HG03520 (cell line): ENCODE measurements around the gene EEIG1.

Experiments
- ATAC-seq: cut with Tn5 transposase; IDR thresholded peaks from one replicate; pipeline ENCODE4 v1.9.1; 2021; ENCODE audit warnings: mild to moderate bottlenecking, moderate library complexity; ENCODE audit not compliant: unreplicated experiment

Gene EEIG1

GRCh38 chr9:127961155-127961490 is 19.7 kb downstream of the EEIG1 start:
- no peak for ATAC-seq

- no peak for ATAC-seq
These were observed 20.2 kb downstream of the EEIG1 start for GRCh38 chr9:127960410-127961154.

GRCh38 chr9:127959841-127960409 is 20.9 kb downstream of the EEIG1 start:
- ATAC-seq = no peak

DNA sequence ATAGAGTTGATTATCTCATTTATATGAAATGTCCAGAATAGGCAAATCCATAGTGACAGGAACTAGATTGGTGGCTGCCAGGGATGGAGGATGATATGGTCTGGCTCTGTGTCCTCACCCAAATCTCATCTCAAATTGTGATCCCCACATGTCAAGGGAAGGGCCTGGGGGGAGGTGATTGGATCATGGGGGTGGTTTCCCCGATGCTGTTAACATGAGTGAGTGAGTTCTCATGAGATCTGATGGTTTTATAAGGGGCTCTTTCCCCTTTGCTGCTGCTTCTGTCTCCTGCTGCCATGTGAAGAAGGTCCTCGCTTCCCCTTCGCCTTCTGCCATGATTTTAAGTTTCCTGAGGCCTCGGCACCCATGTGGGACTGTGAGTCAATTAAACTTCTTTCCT is 21.4 kb downstream of the EEIG1 start:
- no peak for ATAC-seq

DNA sequence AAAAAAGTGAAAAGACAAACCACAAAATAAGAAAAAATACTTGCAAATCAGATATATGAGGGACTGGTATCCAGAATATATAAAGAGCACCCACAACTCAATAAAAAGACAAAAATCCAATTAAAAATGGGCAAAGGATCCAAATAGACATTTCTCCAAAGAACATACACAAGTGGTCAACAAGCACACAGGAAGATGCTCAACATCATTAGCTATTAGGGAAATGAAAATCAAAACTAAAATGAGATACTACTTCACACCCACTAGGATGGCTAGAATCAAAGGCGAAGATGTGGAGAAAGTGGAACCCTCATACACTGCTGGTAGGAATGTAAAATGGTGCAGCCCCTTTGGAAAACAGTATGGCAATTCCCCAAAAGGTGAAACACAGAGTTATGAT is 22.1 kb downstream of the EEIG1 start:
- no peak for ATAC-seq

GRCh38 chr9:127955294-127956015 is 25.3 kb downstream of the EEIG1 start:
- no peak for ATAC-seq

DNA sequence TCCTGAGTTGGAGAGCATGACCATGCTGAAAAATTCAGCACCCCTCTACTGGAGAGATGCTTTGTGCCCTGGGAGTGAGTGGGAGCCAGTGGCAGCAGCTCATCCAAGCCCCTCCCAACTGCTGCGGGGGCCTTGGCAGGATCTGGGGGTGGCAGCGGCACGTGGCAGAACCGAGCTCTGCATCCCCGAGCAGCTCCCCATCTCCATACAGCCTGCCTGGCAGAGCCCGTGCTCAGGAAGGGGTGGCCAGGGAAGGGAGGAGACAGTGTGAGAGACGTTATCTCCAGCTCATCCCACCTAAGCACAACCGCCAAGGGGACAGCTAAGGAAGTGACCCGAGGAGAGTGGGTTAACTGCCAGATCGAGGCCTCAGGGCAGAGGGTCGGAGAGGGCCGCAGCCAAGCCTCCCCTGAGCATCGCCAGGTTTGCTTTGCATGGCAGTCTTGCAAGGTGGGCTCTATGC is 25.9 kb downstream of the EEIG1 start:
- no peak for ATAC-seq

DNA sequence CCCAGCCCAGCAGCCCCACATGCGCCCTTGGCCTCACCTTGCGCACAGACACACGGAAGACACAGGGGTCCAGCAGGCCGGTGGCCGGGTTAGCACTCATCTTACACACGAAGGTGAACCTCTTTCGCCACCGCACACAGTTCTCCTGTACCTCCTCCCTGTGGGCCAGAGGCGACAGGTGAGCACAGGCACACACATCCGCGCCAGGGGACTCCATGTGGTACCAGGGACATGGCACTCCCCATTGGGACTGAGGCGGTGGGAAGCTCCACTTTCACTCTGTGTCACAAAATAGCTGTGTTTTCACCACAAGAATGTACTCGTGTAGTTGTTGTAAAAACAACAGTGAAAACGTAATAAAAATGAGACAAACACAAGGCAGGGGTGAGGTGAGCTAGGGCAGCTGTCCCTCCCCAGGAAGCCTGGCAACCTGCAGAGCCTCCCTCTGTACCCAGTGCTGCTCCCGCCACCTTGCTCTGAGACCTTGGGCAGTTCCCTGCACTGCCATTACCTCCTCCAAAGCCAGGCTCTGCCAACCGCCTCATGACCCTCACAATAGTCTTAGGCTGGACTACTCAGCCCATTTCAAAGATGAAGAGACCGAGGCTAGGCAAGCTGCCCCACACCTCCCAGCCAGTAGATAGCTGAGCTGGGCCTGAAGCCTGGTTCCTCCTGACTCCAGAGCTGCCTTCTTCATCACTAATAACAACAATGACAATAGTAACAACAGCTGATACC is 26.9 kb downstream of the EEIG1 start:
- no peak for ATAC-seq

DNA sequence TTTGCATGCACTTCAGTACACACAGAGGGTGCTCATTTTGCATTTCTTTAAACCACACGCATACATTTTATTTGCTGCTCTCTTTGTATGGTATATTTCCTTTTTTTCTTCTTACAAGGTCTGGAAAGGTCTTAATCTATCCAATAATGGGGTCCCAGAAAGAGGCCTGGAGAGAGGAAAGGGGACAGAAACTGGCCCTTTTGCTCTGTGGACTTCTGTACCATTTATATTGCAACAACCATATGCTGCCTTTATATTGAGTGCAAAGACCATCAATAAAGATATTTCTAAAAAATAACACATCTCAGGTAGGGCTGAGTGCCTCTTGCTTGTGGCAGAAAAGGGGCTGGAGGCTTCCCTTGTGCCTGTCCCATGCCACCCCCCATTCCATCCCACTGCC is 27.6 kb downstream of the EEIG1 start:
- ATAC-seq = no peak

- ATAC-seq = no peak
These were observed 30.1 kb downstream of the EEIG1 start for GRCh38 chr9:127950513-127951289.

DNA sequence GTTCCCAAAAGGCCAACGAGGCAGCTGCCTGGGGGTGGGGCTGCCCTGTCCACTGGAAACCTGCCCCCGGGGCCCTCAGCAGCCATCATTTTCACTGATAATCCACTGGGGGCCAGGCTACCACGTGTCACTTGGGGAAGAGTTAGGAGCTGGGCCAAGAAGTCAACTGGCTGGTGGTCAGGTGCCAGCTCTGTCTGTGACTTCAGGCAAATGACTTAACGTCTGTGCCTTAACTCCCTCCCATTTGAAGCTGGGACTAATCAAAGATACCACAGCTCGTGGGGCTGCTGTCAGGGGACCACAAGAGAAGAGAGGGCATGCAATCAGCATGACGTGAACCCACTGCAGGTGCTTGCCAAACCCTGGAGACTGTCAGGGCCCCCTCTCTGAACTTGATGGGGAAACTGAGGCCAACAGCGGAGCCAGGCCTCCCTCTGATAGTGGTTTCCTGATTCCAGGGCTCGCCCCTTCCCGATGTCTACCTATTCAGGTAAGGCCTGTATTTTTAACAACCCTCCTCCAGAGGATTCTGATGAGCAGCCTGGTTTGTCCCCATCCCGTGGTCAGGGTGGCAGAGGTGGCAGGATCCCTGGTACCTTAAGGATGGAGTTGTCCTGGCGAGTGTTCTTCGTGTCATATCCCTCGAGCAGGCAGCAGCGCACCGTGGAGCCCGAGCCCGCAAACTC is 30.8 kb downstream of the EEIG1 start:
- no peak for ATAC-seq

- ATAC-seq = no peak
These were observed 32.7 kb downstream of the EEIG1 start for GRCh38 chr9:127947841-127948710.

GRCh38 chr9:127946728-127947127 is 34.1 kb downstream of the EEIG1 start:
- no peak for ATAC-seq

DNA sequence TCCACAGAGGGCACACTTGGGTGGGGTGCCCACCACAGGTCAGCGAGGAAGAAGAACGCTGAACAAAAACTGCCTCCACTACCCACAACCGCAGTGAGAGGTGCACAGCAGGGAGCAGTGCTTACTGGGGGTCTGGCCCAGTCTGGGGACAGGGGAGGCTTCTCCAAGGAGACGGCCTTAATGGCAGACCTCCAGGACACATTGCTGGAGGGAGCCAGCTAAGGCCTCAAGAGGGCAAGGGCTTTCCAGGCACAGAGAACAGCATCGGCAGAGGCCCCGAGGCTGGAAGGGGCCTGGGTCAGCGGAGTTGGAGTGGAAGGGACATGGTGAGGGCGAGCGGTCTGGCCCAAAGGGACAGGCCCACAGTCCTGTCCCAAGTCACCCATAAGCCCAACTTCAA is 34.8 kb downstream of the EEIG1 start:
- ATAC-seq = no peak

DNA sequence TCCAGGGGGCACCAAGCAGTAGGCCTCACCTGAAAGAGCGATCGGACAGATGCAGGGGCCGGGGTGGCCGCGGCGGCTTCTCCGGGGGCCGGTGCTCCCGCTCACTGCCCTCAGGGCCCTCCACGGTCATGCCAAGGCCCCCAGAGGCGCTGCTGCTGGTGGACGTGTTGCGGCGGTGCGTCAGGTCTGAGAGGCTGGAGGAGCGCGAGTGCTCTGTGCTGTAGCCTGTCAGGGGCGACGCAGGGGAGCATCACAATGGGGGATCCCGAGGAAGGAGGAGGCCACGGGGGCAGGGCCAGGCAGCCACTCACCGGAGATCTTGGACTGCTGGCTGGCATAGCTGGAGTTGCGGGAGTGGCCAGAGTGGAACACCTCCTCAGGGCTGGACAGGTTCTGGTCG is 35.5 kb downstream of the EEIG1 start:
- no peak for ATAC-seq

DNA sequence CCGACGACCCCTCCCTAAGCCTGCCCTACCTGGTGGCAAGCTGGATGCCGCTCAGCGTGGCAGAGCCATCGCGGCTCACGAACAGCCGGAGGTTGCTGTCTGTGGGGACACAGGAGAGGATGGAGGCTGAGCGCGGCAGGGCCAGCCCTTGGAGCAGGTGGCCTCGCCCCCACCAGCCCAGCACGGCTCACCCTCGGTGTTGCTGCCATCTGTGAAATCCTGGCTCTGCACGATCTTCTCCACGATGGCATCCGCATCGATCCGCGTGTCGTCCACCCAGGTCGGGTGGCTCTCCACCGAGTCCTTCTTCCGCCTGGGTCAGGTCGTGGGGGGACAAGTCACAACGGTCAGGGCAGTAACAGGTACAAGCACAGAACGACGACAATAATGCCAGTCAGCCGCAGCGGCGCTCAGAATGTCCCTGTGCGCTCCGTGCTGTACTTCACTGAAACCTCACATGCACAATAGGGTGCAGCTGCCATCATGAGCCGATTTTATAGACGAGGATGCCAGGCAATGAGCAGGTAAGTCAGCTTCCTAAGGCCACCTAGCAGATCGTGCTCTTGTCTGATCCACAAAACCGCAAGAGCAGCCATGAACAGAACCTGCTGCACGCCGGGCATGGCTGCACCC is 36.1 kb downstream of the EEIG1 start:
- no peak for ATAC-seq

DNA sequence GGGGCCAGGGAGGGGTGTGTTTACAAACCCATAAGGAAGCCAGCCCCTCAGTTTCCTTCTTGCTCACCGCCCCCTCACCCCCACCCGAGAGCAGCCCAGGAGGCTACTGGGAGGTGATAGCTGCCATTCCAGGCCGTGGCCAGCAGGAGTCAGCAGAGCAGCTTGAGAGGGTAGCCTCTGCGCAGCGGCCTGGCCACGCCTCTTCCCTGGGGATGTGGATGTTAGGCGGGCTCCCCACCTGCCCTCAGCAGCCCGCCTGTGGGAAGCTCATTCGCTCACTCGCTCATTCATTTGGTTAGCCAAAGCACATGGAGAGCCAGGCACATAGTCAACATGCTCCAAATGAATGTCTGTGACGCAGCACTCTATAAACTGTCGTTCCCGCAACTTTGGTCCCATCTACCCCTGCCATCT is 37.1 kb downstream of the EEIG1 start:
- no peak for ATAC-seq

DNA sequence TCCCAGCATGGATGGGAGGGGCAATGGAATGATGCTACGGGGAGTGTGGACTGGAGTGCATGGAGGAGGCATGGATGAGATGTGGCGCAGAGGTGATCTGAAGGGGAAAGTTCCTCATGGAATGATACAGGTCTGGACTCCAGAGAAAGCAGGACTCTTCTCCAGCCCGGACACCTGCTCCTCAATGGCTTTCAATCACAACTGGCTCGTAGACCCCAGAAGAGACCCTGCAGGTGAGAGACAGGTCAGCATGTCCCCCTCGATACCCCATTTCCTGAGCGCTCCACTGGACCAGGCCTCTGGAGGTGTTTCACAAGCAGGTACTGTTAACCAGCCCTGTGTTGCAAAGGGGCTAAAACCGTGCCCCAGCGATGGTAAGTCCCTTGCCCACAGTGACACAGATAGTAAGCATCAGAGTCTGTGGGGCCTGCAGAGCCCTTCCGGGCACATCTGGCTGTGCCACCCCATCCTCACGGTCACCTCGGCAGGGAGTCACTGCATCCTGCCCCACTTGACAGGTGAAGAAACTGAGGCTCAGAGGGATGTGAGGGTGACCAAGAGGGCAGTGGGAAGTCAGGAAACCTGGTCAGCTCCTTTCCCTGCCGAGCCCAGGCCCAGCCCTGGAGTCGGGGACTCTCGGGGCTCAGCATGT is 37.7 kb downstream of the EEIG1 start:
- ATAC-seq = no peak
